NOMO-1 (cell line): ENCODE results near the gene TSKU.

Source experiments
- DNase-seq, 2 experiments: peaks; one replicate each; lab custom pipeline; 2025; ENCODE audit not compliant: unreplicated experiment in 2 of 2; lab: John Stamatoyannopoulos, UW

Gene TSKU

GRCh38 chr11:76752321-76753143 lies 30.6 kb upstream of the TSKU start:
- DNase-seq, result no peak

GRCh38 chr11:76753449-76753848 lies 29.7 kb upstream of the TSKU start:
- no peak for DNase-seq

- DNase-seq, result no peak
Measured at GRCh38 chr11:76753950-76754349, 29.2 kb upstream of the TSKU start.

- no peak for DNase-seq
Measured at GRCh38 chr11:76756341-76756741, 26.8 kb upstream of the TSKU start.

GRCh38 chr11:76758311-76758710 lies 24.8 kb upstream of the TSKU start:
- DNase-seq, result no peak

GRCh38 chr11:76759092-76759491 lies 24.1 kb upstream of the TSKU start:
- DNase-seq, result no peak

- no peak for DNase-seq
Measured at GRCh38 chr11:76759517-76759916, 23.6 kb upstream of the TSKU start.

- no peak for DNase-seq
Measured at GRCh38 chr11:76760236-76760635, 22.9 kb upstream of the TSKU start.

- DNase-seq, result no peak
Measured at GRCh38 chr11:76761718-76762355, 21.3 kb upstream of the TSKU start.

GRCh38 chr11:76762356-76762752 lies 20.8 kb upstream of the TSKU start:
- DNase-seq, result no peak

- DNase-seq, result no peak
Measured at GRCh38 chr11:76762867-76763572, 20.1 kb upstream of the TSKU start.

- no peak for DNase-seq
Measured at GRCh38 chr11:76763573-76764346, 19.4 kb upstream of the TSKU start.

GRCh38 chr11:76764941-76765665 lies 18.1 kb upstream of the TSKU start:
- DNase-seq, result no peak

GRCh38 chr11:76765863-76766350 lies 17.2 kb upstream of the TSKU start:
- no peak for DNase-seq

GRCh38 chr11:76766521-76766920 lies 16.6 kb upstream of the TSKU start:
- DNase-seq, result no peak

GRCh38 chr11:76767659-76768058 lies 15.5 kb upstream of the TSKU start:
- no peak for DNase-seq

- DNase-seq, result peak; percentile 73 to 84
Measured at GRCh38 chr11:76768088-76768908, 14.9 kb upstream of the TSKU start.

- DNase-seq, result no peak
Measured at GRCh38 chr11:76768909-76769560, 14.1 kb upstream of the TSKU start.
